Activated CD4-positive, alpha-beta T cell treated with anti-CD3 and anti-CD28 coated beads for 4 hours (primary cell): ENCODE data around the gene PLXND1.
A peak's percentile ranks its signal among the peaks of the same experiment; 100 is the strongest.

Experiments used
- DNase-seq, 2 donors: peaks; one replicate each; pipeline ENCODE4 v3.0.0-alpha.2; 2020

Gene PLXND1

DNA sequence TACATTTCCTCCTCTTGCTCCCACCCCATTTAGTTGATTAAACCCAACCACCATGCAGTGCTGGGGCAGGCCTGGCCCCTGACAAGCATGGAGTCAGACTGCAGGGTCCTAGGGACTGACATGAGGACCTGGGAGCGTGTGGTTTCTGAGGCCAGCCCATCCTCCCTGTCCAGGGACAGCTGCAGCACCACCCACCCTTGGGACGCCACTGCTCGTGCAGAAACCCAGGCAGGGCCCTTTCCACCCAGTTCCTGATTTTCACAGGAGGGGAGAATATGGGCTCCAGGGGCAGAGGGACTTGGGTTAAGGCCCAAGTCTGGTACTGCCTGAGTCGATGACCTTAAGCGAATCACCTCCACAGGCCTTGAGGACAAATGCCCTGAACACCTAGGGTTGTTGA is 23.7 kb downstream of the PLXND1 start:
- DNase-seq, result no peak

DNA sequence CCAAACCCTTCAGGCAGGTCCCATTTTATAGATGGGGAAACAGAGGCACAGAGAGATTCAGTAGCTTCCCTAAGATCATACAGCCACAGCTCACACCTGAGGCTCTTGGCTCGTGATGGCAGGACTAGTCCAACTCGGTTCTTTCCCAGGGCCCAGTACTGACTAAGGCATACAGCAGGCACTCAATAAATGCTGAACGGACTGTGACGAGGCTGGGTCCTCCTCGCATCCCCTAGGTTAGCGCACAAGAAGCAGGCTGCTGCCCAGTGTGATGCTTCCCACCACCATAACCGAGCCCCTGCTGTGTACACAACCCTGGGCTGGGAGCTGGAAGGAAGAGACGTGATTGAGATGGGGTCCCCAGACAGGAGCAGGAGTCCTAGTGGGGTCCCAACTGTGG is 24.9 kb downstream of the PLXND1 start:
- DNase-seq, result no peak

DNA sequence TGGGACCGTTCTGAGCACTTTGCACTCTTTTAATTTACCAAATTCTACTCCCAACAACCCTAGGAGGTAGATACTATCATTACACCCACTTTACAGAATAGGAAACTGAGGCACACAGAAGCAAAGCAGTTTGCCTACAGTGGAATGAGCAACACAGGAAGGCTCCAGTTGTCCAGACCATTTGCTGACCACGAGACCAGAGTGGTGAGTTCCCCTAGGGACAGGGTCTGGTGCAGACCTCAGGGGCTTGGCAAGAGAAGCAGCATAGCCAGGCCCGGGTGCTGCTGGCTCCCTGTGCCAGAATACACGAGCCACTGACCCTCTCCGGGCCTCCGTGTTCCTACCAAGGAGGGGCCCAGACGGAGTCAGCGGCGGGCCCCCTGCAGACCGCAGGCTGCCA is 26.5 kb downstream of the PLXND1 start:
- DNase-seq, result no peak

DNA sequence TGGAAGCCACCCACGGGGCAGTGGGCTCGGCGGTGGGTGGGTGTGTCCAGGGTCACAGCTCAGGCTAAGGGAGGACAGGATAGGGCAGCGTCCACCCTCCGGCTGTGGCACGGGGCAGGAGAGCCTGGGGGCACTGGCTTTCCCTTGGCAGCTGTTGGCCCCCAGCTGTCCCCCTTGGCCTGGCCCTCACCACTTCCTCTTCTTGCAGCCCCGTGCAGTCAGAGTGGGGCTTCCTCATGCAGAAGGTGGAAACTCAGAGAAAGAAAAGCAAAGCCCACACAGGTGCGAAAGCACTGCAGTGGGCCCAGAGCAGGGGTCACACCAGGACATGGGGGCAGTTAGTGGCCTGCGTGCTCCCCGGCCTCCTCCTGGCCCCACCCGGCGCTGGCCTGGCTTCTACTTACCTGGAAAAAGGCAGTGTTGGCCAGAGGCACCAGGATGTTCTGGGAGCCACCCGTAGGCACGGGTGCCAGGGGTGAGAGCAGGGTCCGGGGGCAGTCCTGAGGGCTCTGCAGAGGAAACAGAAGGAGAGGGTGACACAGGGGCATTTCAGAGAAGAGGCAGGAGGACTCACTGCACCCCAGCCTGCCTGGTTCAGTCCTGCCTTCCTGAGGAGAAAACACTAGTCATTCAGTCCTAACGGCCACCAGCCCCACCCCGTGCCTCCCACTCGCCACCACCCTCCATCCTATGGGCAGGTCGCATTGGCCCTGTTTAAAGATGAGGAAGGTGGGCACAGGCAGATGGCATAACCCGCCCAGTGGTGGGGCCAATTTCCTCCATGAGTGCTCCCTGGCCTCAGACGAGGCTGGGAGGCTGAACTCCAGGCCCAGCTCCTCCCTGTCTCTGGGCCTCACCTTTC is 28.3 kb downstream of the PLXND1 start:
- DNase-seq, result no peak

DNA sequence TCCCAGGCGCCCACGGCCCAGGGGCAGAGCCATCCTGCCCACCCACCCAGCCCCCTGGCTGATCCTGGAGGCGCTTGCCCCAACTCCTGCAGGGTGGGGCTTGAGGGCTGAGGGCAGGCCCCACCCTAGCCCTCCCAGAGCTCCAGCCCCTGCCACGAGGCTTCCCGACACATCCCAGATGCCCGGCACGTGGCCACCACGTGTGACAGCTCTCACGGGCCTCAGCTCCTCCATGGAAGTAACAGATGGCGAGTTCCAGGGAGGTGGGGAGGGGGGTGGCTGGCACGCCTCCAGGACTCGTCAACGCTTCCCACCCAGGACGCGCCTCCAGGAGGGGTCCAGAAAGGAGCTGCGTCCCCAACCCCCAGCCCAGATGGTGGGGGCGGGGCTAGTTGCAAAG is 29.1 kb downstream of the PLXND1 start:
- DNase-seq, result no peak

DNA sequence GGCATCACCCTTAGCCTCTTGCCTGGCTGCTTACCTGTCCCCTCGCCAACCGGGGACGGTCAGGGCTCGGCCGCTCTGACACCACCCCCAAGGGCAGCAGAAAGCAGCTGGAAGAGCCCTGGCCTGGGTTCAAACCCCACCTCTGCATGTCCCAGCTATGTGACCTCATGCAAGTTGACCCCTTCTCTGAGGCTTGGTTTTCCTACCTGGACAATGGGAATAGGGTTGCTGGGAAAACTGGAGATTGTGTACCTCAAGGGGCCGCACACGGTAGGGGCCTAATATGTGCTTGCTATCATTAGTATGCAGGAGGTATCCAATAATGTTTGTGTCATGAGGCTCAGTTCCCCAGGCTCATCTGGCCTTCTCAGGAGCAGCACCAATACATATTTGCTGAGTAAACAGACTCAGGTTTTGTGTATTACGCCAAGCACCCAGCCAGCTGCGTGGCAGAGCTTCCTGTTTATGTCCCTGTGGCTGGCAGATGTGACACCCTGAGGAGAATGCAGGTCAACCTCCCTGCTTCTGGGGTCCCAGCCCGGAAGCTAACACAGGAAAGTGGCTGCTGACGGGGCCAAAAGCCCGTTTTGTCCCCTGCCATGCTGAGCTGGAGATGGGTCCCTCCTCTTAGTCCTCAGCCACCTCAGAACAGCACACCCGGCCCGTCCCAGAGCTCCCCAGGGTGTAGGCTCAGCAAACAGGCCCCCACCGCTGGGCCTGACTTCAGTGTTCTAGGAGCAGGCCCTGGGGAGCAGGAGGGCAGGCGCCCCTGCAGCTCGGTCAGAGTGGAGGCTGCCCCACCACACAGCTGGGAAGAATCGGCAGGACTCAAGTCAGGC is 29.7 kb downstream of the PLXND1 start:
- DNase-seq, result peak; percentile 21 to 41

DNA sequence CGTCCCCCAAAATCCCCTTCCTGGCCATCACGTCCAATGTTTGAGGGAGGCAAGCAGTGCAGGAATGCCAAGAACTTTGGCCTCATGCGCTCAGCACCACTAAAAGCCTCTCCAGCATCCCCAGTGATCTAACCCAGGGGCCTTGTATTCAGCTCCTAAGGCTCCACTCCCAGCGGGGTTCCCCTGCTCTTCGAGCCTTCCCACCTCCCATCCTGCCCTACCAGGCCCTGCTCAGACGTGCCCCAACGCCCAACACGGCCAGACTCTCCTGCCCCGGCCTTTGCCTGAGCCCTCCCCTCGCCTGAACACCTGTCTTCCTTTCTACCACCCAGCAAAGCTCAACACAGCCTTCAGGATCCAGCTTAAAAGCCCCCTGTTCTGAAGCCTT is 30.5 kb downstream of the PLXND1 start:
- DNase-seq, result no peak

DNA sequence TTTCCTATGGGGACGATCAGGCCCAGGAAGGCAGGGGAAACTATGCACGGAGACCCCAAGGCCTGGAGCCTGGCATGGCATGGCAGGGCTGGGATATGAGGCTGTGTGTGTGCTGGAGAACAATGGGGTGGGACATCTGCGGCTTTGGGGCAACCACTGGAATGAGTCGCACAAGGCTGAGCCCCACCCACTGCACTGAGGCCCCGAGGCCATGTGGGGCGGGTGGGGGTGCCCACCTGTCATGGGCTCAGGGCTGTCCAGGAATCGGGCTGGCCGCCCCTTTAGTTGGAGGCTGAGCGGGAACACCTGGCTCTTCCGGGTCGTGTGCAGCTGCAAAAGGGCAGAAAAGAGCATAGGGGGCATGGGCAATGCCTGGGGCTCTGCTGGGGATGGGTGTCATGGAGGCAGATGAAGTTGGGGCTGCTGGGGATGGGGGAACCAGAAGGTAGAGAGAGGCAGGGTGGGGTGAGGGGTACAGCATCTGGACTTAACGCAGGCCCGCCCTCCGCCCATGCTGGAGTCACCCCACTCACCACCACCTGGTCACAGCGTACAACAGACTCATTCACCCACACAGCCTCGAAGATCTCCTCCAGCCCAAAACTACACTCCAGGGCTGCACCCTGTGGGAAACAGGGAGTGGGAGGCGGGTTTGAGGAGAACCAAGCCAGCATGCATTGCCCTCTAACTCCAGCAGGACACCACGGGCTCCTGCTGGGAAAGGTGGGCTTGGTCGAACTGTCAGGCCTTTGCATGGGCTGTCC is 31.1 kb downstream of the PLXND1 start:
- DNase-seq, result no peak

DNA sequence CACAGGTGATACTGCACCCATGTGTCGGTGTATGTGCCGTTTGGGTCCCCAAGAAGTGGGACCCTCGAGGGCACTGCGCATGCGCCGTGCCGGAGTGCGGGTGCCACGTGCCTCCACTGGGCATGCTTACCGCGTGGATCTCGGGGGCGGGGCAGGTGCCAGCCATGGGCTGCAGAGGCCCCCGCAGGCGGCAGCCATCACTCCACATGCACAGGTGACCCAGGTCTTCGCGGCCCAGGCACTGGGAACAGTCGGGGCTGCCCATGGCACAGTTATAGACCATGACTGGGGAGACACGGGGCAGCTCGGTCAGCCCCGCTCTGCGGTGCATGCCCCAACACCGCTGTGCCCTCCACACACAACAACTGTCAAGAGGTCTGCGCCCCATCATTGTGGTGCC is 32.3 kb downstream of the PLXND1 start:
- DNase-seq, result no peak

DNA sequence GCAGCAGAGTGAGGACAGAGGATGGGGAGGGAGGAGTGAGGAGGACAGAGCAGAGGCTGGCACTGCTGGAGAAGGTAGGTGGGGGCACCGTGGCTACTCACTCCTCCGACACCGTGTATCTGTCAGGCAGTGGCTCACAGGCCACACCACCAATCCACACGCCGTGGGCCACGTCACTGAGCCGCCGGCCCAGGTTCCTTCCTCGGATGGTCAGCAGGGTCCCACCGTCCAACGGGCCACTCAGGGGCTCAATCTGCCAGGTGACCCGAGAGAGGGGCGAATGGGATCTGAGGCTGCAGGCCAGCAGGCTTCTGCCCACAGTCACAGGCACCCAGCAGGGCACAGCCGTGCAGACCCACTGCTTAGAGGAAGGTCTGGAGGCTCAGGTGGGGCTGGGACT is 33.0 kb downstream of the PLXND1 start:
- no peak for DNase-seq

DNA sequence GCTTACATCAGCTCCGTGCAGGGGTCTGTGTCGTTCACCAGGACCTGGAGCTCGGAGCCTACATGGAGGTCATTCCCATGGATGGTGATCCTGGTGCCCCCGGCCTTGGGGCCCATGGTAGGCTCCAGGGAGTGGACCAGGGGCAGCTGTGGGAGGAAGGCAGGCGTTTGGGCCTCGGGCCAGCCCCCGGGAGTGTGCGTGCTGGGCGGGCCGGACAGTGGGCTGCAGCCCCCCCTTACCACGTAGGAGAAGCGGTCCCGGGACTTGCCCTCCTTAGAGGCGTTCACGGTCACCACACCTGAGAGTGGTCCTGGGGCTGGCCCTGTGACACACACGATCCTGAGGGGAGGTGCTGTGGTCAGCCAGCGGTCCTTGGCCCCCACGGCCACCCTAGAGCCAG is 33.9 kb downstream of the PLXND1 start:
- DNase-seq, result no peak

DNA sequence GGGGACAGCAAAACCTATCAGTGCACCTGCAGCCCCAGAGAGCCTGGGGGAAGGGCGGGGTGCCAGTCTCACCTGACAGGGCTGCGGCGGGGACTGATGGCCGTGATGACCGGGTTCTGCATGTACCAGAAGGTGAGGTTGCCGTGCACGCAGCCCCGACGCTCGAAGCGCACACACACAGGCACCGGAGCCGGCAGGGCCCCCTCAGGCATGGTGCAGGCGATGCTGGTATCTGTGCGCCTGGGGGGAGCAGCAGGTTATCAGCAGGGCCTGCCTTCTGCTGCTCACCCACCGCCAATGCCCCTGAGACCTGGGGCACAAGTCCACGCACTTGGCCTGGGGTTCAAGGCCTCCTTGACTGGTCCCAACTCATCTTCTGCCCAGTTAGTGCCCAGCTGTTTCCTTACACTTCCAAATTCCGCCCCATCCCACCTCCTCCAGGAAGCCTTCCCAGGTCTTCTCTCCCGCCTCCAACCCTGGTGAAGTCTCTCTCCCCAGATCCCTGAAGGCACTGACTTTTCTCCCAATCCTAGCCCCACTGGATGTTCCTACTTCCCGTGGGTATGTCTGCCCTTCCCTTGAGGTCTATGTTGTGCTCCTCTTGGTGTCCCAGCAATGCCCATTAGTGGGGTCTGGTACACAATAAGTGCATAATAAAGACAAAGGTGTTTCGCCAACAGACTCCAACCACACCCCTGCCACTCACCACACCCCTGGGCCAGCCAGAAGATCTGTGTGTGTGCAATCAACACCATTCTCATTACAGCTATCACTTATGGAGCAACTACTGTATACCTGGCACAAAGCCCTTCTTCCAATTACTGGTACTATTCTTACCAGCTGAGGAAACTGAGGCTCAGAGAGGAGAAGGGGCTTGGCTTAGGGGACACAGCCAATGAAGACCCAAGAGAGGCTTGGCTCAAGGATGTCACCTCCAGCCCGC is 34.6 kb downstream of the PLXND1 start:
- DNase-seq, result no peak

DNA sequence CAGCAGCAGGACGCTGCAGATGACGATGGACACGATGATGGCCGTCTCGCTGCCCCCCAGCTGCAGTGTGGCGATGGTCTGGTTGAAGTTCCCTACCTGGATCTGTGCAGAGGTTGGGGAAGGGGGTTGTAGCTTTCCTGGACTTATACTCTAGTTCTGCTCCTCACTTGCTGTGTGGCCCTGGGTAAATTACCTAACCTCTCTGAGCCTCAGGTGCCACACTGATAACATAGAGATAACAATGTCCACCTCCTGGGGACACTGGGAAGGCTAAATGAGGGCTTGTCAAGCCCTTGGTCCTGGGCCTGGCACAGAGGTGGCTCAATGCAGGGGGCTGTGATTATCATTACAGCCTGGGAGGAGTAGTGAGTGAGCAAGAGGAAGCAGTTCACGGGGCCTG is 36.6 kb downstream of the PLXND1 start:
- DNase-seq, result no peak

DNA sequence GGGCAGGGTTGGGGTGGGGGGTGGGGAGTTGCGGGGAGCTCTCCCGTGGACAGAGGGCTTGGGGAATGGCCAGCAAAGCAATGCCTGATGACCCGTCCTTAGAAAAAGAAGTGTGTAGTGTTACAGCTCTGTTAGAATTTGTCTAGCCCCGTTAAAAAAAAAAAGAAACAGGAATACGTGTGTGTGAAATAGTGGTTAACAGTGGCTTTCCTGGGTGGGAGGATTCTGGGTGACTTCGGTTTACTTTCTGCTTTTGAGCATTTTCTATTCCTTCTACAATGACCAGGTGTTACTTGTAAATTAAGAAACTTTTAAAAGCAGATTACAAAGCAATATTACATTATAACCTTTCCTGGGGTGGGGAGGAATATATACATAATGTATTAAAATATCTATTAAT is 38.5 kb downstream of the PLXND1 start:
- no peak for DNase-seq

DNA sequence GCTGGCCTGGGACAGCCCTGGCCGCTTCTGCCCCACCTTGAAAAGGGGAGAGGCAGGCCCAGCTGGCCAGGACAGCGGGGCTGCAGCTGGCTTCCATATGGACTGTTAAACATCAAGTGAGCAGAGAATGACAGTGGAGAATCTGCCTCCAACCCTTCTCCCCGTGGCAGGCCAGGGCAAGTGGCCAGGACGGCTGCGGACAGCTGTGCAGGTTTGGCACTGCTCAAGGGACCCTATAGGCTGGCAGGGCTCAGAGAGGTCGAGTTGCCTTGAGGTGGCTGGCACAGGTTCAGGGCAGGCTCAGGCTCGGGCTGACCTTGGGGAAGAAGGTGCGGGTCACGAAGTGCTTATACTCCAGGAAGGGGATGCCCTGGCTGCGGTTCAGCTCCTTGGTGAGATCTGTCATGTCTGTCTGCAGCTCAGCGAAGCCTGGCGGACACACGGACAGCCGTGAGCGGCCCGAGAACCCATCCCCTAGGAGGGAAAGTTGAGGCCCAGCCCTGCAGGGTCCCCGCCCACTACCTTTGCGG is 39.2 kb downstream of the PLXND1 start:
- no peak for DNase-seq

DNA sequence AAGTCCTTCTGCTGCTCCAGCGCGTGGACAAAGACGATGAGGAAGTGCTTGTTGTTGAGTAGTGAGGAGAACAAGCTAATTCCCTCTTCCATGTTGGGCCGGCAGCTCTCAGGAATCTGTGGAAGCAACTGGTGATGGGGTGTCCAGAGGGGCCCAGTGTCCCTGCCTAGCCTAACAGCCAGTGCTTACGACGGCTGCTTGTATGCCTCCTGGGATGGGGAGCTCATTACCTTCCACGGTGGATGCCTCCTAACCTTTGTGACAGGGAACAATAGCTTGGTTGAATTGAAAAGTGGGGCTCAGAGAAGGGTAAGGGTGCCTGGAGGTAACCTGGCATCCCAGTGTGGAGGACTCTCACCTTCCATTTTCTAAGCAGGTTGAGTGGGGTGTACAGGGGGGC is 40.6 kb downstream of the PLXND1 start:
- DNase-seq, result no peak

DNA sequence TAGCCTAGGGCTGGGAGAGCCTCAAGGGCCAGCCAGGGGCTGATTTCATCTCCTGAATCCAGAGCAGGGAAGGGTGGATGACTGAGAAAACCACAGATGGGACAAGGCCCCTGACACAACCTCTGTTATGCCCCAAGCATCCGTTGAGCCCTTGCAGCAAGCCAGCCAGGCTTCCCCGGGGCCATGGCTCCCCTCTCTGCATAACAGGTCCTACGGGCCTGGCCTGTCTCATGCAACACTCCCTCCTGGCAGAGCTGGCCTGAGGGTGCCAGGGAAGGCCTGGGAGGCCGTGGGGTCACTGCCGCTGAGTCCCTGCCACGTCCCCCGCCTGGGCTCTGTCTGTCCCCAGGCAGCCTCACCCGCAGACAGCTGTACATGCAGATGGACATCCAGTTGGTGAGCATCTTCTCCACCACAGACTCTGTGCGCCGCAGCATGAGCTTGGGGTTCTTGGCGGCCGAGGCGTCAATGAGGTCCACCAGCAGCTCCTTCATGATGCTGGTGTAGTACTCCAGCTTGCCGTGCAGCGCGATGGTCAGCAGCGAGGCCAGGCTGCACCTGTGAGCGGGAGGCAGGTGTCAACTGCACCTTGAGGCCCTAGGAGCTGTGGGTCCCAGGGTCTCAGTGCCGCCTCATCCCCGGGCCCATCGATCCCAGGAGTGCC is 41.4 kb downstream of the PLXND1 start:
- no peak for DNase-seq

DNA sequence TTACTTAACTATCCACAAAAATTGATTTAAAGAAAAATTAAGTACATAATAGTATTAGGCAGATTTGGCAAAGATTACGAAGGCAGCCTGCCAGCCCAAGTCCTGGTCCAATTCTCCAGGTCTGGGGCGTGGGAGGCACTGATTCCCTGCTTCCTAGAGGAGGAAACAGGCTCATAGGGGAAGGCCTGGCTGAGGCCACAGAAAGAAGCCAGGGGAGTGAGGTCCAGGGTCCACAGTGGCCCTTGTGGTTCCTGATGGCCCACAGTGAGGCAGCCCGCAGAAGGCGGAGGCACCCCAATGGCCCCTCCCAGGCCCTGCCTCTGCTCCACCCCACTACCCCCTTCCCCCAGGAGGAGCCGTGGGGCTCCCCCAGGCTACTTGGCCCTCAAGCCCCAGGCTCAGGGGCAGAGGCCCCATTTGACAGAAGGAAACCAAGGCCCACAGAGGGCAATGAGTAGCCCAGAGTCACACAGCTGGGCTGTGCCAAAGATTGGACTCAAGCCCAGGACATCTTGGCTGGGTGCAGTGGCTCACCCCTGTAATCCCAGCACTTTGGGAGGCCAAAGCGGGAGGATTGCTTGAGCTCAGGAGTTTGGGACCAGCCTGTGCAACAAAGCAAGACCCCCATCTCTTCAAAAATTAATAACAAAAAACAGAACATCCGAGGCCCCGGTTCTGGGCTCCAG is 42.5 kb downstream of the PLXND1 start:
- no peak for DNase-seq

DNA sequence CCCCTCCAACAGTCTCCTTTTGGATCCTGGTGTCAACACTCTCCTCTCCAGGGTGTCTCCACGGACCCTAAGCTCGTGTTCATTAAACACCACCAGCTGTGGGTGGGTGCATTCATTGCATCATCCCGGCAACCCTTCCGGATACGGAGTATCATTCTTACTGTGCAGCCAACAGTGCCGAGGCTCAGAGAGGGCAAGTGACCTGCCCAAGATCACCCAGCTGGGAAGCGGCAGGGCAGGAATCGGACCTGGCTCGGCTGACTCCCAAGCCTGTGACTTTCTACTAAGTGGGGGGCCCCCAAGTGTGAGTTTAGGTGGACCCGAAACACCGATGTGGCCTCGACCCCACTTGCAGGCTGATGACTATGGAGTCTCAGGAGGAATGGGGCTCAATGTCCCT is 43.1 kb downstream of the PLXND1 start:
- DNase-seq, result no peak

DNA sequence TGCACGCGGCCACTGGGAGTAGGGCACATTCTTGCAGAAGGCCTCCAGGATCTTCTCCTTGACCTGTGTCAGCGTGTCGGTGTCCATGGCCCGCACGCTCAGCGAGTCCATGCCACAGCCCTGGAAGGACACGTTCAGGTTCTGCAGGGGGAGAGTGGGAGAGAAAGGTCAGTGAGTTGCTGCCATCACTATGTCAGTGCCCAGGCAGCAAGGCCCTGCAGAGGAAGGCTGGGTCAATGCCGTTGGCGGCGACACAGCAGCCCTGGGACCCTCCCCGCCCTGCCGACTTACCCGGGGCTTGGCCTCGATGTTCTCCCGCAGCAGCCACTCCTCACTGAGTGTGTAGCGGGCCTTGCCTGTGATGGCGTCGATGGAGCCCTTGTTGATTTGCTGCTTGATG is 43.7 kb downstream of the PLXND1 start:
- no peak for DNase-seq
